Upper lobe of left lung (tissue), 4 donors: ENCODE results near the gene PDLIM5.

Source experiments
- CTCF ChIP-seq, 6 experiments: fragments of 450-650 bp in 4 of 6; fragments of 200-600 bp in 2 of 6; sonication (generic) in 2 of 6; IDR thresholded peaks; one replicate each; pipeline ENCODE4 v1.5.1; 2016 to 2019; ENCODE audit warnings: antibody characterized with exemption in 6 of 6
- EP300 ChIP-seq, 4 donors: sonication (generic); formaldehyde crosslinking; IDR thresholded peaks; one replicate each; pipeline ENCODE4 v1.5.1; 2017; ENCODE audit warnings: antibody characterized with exemption in 4 of 4, control low read depth in 2 of 4
- POLR2A ChIP-seq, 4 donors: fragments of 450-650 bp; IDR thresholded peaks; one replicate each; pipeline ENCODE4 v1.5.1; 2016 to 2017; ENCODE audit warnings: antibody characterized with exemption in 4 of 4, mild to moderate bottlenecking in 2 of 4
- POLR2AphosphoS5 ChIP-seq, 2 donors: sonication (generic); formaldehyde crosslinking; IDR thresholded peaks; one replicate each; pipeline ENCODE4 v1.5.1; 2017; ENCODE audit warnings: antibody characterized with exemption in 2 of 2

GRCh38 chr4:94571298-94571697, 119.6 kb downstream of the PDLIM5 start:
- TF ChIP-seq EP300 (IDR thresholded peaks at IDR 0.05) = no peak
- no peak for TF ChIP-seq CTCF (IDR thresholded peaks at IDR 0.05)
- no peak for TF ChIP-seq POLR2A (IDR thresholded peaks at IDR 0.05)
- TF ChIP-seq POLR2AphosphoS5 (IDR thresholded peaks at IDR 0.05) = no peak
